ENCODE measurements around the gene BCL3. TPM values are rescaled to one million over a fixed set of nuclear protein-coding genes. Genes with fewer than 3 reads are reported as not detected.
"Not testable (repeated sequence)": the region's sequence is repeated elsewhere in the genome, so short reads cannot be mapped to it uniquely, and the experiment has no call there.

BCL3 gene
- total RNA-seq, 1 experiment from 2014 or later = 21.6 TPM

DNA sequence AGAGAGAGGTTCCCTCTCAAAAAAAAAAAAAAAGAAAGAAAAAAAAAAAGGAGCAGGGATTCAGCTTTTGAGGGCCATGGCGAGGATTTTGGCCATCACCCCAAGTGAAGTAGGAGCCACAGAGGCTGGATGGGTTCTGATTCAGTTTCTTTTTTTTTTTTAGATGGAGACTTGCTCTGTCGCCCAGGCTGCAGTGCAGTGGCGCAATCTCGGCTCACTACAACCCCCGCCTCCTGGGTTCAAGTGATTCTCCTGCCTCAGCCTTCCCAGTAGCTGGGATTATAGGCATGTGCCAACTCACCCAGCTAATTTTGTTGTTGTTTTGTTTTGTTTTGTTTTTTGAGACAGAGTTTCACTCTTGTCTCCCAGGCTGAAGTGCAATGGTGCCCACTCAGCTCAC, 27.1 kb upstream of the BCL3 start:
- not testable (repeated sequence) for DNase-seq (ENCODE audit: low read depth)

GRCh38 chr19:44722131-44723121, 26.1 kb upstream of the BCL3 start:
- DNase-seq (ENCODE audit: low read depth) = peak; percentile 74

GRCh38 chr19:44723299-44723951, 25.1 kb upstream of the BCL3 start:
- DNase-seq (ENCODE audit: low read depth) = no peak

DNA sequence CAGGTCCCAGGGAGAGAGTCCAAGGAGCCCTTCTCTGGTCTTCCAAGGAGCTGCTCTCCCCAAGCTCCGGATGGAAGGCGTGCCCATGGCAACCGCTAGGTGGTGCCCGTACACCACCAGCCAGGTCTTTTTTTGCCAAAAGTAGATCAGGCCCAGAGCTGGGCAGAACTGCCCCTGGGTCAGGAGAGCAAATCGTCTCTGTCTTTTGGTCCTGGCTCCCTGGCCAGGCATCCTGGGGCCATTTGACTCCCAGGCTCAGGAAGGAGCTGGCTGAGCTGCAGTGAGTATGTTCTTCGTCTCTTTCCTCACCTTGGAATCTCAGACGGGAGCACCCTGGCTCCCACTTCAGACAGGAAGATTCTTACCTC, 24.6 kb upstream of the BCL3 start:
- peak; percentile 86 for DNase-seq (ENCODE audit: low read depth)

DNA sequence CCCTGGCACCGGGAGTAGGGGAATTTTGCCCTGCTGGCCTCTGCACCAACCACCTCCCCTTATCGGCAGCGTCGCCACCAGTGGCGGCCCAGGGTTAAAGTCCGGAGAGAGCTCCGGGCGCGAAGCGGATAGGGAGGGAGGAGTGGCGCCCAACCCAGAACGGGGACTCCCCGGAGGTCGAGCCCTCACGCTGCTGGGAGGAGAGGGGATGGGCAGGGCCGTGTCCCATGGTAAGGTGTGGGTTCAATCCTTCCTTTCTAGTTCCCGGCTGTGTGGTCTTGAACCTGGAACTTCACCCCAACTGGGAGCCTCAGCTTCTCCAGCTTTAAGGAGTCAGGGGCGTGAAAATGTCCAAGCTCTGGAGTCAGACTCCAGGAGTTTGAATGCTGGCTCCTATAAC, 23.3 kb upstream of the BCL3 start:
- no peak for DNase-seq (ENCODE audit: low read depth)

- no peak for DNase-seq (ENCODE audit: low read depth)
Observed at GRCh38 chr19:44725684-44726083, 22.8 kb upstream of the BCL3 start.

GRCh38 chr19:44726465-44726864, 22.0 kb upstream of the BCL3 start:
- no peak for DNase-seq (ENCODE audit: low read depth)

DNA sequence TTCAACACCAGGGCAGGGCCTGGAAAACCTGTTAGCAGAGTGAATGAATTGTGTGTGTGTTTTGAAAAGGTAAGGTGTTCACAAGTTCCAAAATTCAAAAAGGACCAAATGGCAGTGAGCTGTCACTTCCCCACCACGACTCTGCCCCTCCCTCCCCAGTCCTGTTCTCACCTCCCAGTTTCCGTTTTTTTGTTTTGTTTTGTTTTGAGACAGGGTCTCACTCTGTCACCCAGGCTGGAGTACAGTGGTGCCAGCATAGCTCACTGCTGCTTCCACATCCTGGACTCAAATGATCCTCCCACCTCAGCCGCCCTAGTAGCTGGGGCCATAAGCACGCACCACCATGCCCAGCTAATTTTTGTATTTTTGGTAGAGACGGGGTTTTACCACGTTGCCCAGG, 20.3 kb upstream of the BCL3 start:
- no peak for DNase-seq (ENCODE audit: low read depth)

DNA sequence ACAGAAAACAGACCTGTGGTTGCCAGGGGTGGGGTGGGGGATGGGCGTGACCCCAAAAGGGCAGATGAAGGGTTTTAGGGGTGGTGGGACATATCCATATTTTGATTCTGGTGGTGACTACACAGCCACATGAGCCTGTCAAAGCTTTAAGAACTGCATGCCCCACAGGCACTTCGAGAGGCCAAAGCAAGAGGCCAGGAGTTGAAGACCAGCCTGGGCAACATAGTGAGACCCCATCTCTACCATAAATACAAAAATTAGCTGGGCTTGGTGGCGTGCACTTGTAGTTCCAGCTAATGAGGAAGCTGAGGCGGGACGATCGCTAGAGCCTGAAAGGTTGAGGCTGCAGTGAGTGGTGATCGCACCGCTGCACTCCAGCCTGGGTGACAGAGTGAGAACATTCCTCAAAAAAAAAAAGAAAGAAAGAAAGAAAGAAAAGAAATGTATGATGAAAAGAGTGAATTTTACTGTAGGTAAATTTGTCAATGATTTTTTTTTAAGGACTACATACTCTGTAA, 18.9 kb upstream of the BCL3 start:
- DNase-seq (ENCODE audit: low read depth) = no peak

DNA sequence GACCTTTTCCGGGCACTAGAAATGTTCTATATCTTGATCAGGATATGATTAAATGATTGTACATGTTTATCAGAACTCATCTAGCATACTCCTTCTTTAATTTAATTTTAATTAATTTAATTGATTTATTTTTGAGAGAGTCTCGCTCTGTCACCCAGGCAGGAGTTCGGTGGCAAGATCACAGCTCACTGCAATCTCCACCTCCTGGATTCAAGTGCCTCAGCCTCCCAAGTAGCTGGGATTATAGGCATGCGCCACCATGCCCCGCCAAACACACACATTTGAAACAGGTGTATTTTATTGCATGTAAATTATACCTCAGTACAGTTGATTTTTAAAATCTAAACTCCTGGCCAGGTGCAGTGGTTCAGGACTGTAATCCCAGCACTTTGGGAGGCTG, 17.4 kb upstream of the BCL3 start:
- DNase-seq (ENCODE audit: low read depth) = no peak

DNA sequence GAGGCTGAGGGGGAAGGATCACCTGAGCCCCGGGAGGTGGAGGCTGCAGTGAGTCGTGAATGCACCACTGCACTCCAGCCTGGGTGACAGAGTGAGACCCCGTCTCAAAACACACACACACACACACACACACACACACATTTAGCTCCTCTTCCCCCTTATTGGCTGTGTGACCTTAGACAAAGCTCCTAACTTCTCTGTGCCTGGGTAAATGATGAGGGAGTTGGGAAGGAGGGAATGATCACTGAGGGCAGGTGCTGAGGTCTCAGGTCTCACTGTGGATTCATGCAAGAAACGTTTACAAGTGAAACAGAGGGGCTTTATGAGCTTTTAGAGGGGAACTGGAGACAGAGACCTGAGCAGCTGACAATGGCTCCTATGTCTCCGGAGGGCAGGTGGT, 16.9 kb upstream of the BCL3 start:
- DNase-seq (ENCODE audit: low read depth) = no peak

- no peak for DNase-seq (ENCODE audit: low read depth)
Observed at GRCh38 chr19:44732235-44733014, 16.1 kb upstream of the BCL3 start.

DNA sequence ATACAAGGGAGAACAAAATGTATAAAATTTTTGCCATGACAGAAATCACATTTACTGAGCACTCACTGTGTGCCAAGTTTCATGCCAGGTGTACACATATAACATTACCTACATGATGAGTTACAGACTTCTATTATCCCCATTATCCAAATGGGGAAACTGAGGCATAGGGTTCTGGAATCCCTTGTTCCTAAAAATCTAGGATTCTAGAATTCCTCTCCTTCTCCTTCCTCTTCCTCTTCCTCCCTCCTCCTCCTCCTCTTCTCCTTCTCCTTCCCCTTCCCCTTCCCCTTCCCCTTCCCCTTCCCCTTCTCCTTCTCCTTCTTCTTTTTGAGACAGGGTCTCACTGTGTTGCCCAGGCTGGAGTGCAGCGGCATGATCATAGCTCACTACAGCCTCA, 14.2 kb upstream of the BCL3 start:
- no peak for DNase-seq (ENCODE audit: low read depth)

GRCh38 chr19:44735011-44735410, 13.5 kb upstream of the BCL3 start:
- peak; percentile 66 for DNase-seq (ENCODE audit: low read depth)

- peak; percentile 77 for DNase-seq (ENCODE audit: low read depth)
Observed at GRCh38 chr19:44737238-44738071, 11.1 kb upstream of the BCL3 start.

GRCh38 chr19:44738136-44738535, 10.4 kb upstream of the BCL3 start:
- no peak for DNase-seq (ENCODE audit: low read depth)

GRCh38 chr19:44738603-44739558, 9.6 kb upstream of the BCL3 start:
- peak; percentile 67 for DNase-seq (ENCODE audit: low read depth)

- no peak for DNase-seq (ENCODE audit: low read depth)
Observed at GRCh38 chr19:44740351-44740824, 8.1 kb upstream of the BCL3 start.

GRCh38 chr19:44741258-44741731, 7.2 kb upstream of the BCL3 start:
- peak; percentile 51 for DNase-seq (ENCODE audit: low read depth)

Data from M059J (cell line).